GM18909 (cell line): Measurements from ENCODE around the gene MARCHF11.

Experiments used
- ATAC-seq: cut with Tn5 transposase; IDR thresholded peaks from one replicate; pipeline ENCODE4 v1.9.1; 2021; ENCODE audit warnings: mild to moderate bottlenecking; ENCODE audit not compliant: unreplicated experiment, poor library complexity

The MARCHF11 gene

DNA sequence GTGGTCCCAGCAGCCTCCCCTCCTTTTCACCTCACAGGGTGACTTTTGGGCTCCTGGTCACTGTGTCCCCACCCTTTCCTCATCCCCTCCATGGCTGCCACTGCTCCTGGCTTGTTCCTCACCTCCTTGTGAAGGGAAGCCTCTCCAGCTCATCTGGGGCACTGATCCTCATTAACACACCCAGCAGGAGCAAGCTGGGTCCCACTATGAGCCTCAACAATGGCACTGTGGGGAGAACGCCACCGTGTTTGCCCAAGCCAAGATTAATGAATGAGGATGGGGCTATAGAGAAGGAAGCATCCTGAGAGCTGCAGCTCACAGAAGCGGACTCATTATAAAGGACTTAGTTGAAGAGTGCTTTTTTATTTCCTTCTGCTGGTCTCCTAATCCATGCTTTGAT, 118.4 kb downstream of the MARCHF11 start:
- ATAC-seq = no peak

- no peak for ATAC-seq
Measured at GRCh38 chr5:16057277-16057676, 122.3 kb downstream of the MARCHF11 start.

DNA sequence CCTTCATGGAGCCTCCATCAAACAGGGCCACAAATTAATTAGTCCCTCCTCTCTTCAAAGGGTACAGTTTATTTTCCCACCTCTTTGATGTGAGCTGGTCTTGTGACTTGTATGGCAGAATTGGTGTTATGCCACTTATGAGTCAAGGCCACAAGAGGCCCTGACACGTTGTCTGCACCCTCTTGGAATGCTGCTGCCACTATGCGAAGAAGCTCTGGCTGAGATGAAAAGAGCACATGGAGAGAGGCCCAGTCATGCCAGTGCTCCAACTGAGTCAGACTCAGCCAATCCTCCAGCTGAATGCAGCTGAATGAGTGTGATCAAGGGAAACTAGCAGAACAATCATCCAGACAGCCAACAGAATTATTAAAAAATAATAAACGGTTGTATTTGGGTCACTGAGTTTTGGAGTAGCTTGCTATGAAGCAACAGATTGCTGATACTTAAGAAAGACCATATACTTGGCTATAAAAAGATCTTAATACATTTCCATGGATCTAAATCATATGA, 128.3 kb downstream of the MARCHF11 start:
- no peak for ATAC-seq

DNA sequence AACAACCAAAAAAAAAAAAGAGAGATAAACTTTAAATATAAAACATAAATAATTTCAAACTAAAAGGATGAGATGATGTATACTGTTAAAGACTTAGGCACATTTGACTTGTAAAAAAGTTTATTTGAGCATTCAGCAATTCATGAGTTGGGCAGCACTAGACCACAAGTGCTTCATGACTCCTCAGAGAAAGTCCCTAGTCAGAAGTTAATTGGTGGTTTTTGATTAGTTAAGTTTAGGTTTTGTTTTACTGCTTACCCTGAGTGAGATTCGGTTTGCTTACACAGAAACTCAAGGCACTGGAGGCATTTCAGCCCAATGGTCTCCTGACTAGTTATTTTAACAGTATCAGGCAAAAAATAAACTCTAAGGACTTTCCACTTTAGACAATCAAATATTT, 129.2 kb downstream of the MARCHF11 start:
- ATAC-seq = no peak

DNA sequence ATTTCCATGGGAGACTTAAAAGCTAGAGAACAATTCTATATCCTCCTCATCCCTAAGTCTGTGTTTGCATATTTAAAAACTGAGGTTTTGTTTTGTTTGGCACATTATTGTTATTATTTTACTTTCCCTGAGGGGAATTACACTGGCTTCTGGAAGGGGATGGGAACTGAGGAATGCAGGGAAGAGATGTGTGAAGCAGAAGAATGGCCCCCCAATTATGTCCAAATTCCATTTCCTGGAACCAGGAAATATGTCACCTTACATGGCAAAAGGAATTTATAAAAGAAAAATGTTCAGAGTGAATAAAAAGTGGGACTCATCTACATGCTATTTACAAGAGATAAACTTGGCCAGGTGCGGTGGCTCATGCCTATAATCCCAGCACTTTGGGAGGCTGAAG, 129.8 kb downstream of the MARCHF11 start:
- no peak for ATAC-seq

GRCh38 chr5:16048132-16048531, 131.5 kb downstream of the MARCHF11 start:
- no peak for ATAC-seq

GRCh38 chr5:16043349-16043965, 136.1 kb downstream of the MARCHF11 start:
- ATAC-seq = no peak

DNA sequence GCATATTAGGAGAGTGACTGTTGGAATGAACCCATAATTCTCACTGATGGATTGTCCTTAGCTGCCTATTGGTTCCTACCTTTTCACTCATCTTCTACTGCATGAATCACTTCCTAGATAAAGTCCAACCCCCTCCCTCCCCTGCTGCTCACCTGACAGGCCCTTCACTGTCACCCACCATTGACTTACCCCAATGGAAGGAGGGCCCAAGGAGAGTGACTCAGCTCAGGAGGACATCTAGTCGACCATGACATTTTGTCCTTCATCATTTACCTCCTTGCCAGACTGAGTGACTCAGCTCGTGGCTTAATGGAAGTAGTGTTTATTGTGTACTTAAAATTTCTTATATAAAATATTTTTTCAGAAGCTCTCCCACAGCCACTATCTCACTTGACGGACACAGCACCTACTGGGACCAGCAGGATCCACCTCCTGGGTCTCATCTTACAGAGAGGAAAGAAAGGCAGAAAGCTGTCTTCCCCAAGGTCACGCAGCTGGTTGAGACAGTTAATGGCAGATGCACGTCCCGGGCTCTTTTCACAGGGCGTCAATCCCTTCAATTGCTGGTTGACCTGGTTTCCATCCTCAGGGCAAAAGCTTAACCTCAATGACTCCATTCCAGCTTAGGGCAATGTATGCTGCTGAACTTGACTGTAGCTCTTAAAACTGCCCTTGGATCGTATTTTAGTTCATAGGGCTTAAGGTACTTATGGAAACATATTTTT, 142.3 kb downstream of the MARCHF11 start:
- no peak for ATAC-seq

DNA sequence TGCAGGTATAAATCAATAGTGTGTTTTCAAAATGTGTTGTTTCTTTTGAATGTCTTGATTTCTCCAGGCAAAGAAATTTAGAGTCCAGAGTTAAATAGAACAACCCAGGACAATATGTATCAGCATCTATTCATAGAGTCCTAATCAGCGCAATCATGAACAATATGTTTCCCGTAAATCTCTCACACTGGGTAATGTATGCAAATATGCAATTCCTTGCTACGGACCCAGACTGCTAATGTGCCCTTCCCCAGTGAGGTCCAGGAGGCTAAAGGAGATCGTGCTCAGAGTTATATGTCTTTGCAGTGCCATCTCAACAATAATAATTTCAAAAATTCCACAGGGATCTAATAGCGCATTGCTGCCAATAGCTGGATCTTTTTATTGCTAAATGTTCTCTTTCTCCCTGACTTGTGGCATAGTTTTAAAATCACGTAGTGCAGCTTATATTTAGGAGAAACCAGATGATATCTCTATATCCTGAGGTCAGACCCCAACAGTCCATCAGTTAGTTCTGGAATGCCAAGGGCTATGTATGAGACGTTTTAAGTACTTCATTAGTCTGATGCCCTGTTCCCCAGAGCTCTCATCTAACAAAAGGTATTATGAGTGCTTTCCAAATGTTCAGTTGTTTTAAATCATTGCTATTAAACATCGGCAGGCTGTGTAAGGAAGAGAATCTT, 145.1 kb downstream of the MARCHF11 start:
- no peak for ATAC-seq

DNA sequence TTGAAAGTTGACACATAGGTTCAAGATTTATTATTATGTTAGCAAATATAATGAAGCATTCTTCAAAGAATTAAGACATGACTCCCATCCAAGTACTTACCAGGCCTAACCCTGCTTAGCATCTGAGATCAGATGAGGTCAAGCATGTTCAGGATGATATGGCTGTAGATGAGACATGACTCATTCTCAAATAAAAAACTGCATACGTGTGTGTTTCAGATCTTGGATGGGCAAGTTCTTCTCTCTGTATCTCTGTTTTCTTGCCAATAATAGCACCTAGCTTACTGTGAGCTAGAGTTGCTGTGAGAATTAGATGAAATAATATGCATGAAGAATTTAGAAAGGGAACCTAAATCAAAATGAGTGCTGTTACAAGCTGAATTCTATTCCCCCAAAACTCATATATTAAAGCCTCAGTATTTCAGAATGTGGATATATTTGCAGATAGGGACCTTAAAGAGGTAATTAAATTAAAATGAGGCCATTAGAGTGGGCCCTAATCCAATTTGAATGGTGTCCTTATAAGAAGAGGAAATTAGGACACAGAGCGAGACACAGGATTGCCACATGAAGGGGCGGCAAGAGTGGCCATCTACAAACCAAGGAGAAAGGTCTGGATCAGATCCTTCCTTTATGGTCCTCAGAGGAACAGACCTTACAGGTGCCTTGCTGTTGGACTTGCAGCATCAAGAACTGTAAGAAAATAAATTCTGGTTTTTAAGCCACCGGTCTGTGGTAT, 146.2 kb downstream of the MARCHF11 start:
- no peak for ATAC-seq

GRCh38 chr5:16028708-16029107, 150.9 kb downstream of the MARCHF11 start:
- ATAC-seq = no peak

DNA sequence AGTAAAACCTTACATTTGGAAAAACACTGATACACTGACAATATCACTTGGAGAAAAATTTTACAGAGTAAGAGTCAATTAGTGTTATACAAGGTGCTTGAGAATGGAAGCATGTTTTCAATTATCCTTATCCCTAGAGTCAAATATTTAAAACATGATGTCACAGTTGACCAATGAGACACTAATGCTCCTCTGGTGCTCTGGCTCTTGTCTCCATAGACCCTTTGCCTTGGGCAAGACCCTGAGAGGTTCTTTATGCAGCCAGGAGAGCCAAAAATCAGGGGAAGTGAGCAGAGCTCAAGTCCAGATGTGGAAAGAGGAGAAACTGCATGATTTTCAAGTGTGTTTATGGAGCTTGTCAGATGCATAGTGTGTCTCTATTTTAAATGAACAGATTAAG, 153.9 kb downstream of the MARCHF11 start:
- no peak for ATAC-seq

DNA sequence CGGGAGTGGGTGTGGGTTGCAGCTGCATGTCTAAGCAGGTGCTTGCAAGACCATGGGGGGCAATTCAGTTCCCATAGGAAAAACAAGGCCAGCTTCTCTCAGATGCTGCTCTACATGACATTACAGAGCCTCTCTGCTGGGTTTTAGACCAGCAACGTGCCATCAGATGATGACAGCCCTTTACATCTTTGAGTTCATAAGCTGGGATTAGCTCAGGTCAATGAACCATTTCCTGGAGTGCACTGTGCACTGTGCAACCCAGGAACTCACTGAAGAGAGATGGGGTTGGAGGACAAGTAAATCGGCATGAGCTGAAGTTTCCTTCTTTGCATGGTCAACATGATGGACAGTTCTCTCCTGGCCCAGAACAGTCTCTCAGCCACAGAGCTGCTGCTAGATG, 160.6 kb downstream of the MARCHF11 start:
- ATAC-seq = no peak

- ATAC-seq = no peak
Measured at GRCh38 chr5:16017720-16018119, 161.9 kb downstream of the MARCHF11 start.
